OCI-LY3 (cell line): ENCODE results near the gene HCFC1R1.

Source experiments
- EZH2phosphoT487 ChIP-seq: fragments of 200-600 bp; shearing (Covaris generic); IDR thresholded peaks from 2 replicates; pipeline ENCODE4 v1.6.1; 2018; ENCODE audit warnings: antibody characterized with exemption, mixed run types, low read depth
- TF ChIP-seq, protein P1 (sequence below): fragments of 200-600, 300-600 bp; sonication (generic); IDR thresholded peaks from 2 replicates; pipeline ENCODE4 v1.5.1; 2014; ENCODE audit warnings: antibody characterized with exemption, low read length, low read depth

DNA sequence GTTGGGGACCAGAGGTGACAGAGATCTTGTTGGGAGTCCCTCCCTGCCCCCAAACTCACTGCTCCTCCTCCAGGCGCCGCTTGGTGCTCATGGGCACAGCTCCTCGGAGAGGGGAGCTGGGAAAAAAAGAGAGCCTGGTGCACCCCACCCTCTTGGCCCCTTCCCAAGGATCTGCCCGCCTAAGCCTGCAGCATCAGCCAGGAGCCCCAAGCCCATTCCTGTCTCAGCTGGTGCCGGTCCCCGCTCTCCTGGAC is 400 bp downstream of the HCFC1R1 start:
- TF ChIP-seq, protein P1, sequence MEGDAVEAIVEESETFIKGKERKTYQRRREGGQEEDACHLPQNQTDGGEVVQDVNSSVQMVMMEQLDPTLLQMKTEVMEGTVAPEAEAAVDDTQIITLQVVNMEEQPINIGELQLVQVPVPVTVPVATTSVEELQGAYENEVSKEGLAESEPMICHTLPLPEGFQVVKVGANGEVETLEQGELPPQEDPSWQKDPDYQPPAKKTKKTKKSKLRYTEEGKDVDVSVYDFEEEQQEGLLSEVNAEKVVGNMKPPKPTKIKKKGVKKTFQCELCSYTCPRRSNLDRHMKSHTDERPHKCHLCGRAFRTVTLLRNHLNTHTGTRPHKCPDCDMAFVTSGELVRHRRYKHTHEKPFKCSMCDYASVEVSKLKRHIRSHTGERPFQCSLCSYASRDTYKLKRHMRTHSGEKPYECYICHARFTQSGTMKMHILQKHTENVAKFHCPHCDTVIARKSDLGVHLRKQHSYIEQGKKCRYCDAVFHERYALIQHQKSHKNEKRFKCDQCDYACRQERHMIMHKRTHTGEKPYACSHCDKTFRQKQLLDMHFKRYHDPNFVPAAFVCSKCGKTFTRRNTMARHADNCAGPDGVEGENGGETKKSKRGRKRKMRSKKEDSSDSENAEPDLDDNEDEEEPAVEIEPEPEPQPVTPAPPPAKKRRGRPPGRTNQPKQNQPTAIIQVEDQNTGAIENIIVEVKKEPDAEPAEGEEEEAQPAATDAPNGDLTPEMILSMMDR, result no peak
- TF ChIP-seq EZH2phosphoT487, result no peak
